ENCODE measurements around the gene HAL.
A peak's percentile ranks its signal among the peaks of the same experiment; 100 is the strongest.

The HAL gene, protein sequence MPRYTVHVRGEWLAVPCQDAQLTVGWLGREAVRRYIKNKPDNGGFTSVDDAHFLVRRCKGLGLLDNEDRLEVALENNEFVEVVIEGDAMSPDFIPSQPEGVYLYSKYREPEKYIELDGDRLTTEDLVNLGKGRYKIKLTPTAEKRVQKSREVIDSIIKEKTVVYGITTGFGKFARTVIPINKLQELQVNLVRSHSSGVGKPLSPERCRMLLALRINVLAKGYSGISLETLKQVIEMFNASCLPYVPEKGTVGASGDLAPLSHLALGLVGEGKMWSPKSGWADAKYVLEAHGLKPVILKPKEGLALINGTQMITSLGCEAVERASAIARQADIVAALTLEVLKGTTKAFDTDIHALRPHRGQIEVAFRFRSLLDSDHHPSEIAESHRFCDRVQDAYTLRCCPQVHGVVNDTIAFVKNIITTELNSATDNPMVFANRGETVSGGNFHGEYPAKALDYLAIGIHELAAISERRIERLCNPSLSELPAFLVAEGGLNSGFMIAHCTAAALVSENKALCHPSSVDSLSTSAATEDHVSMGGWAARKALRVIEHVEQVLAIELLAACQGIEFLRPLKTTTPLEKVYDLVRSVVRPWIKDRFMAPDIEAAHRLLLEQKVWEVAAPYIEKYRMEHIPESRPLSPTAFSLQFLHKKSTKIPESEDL

DNA sequence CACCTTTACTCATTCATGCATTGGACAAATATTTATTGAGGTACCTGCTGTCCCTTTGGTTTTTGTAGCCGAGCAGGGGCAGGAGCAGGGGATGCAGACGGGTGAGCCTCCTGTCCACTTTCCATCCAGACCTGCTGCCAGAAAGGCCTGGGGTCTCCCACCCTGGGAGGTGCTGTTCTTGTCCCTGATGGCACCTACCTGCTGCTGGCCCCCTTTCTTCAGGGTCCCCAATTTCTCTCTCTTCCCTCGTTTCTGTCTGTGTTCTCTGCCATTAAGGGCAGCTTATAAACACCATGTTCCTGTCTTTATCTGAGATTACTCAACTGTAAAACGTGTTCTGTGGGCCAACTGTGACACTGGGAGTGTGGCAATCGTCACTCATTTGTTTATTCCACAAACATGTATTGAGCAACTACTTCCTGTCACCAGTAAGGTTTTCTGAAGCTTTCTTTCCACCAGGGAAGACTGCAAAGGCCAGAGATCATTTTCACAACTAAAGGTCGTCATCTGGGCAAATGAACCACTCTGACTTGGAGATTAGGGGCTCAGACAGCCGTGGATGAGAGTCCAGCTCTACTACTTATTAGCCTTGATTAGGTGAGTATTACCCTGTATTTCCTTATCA is at the start of gene HAL:
Gene HAL (minus strand): TSS at position 311 of the 625 bp plus-strand sequence. CDS start 434 bp downstream, outside the sequence.
- DNase-seq = no peak

DNA sequence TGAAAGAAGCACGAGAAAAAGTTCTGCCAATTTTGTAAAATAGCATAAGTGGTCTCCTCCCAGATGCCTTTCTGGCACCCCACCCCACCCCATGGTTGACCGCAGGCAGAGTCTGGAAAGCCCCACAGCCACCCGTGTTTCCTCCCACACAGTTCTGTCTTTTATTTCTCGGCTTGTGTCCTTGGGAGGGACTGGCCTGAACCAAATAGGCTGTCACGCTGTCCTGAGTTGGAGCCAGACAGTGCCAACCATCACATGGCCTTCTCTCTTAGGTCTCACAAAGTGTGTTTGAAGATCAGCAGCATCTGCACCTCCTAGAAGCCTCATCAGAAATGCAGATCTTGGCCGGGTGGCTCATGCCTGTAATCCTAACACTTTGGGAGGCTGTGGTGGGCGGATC is 49.4 kb upstream of the HAL start:
- DNase-seq = no peak

DNA sequence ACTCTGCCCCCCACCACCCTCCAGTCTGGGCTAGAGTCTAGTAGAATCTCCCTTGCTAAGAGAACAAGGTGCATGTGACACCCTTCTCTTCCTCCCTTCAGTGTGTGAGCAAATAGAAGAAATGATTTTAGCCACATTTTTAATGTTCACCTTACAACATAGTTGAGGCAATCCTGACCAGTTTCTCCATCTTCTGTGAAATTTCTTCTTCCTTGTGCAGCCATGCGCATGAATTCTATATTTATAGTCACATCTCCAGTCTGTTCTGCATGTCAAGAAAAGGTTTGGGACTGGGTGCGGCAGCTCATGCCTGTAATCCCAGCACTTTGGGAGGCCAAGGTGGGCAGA is 48.8 kb upstream of the HAL start:
- no peak for DNase-seq

DNA sequence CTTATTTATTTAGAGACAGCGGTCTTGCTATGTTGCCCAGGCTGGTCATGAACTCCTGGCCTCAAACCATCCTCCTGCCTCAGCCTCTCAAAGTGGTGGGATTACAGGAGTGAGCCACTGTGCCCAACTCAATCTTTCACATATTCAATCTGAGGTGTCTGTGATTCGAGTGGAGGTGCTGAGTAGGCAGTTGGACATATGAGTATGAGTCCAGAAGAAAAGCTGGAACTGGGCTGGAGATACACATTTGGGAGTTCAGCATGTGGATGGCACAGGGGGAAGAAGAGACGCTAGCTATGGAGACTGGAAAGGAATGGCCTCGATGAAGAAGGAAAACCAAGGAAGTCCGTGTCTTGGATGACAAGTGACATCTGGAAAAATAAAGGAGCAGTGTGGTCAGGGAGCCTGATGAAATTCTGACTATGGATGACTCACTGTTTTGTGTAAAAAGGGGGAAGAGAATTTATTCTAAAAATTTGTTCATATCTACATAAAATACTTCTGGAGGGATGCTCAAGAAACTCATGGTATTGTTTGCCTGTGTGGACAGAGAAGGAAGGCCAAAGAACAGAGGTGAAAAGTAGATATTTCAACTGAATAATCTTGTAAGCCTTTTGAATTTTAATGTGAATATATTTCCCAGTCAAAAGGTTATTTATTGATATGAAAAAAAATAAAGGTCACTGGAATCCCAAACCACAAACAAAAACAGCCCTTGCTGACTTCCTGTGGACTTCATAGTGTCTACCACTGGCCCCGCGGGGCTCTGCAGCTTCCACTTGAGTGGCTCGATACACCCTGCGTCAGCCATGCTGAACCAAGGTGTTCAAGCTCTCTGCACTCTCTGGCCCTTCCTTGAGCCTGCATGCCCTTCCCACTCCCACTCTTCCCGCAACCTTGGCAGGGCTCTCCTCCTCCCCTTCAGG is 48.1 kb upstream of the HAL start:
- no peak for DNase-seq

DNA sequence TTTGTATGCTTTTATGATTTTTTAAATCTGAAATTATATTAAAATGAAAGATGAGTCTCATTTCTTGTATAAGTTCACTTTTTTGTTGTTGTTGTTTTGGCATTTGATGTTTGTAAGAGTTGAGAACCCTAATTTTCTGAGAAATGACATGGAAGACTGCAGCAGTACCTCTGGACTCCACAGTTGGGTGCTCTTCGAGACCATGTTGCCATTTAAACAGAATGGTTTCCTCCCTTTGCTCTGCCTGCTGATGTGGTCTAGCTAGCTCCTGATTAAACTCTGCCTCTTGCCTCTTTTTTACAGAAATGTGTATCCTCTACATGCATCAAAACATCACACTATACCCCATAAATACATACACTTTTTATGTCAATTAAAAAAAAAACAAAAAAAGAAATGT is 45.0 kb upstream of the HAL start:
- DNase-seq = no peak

DNA sequence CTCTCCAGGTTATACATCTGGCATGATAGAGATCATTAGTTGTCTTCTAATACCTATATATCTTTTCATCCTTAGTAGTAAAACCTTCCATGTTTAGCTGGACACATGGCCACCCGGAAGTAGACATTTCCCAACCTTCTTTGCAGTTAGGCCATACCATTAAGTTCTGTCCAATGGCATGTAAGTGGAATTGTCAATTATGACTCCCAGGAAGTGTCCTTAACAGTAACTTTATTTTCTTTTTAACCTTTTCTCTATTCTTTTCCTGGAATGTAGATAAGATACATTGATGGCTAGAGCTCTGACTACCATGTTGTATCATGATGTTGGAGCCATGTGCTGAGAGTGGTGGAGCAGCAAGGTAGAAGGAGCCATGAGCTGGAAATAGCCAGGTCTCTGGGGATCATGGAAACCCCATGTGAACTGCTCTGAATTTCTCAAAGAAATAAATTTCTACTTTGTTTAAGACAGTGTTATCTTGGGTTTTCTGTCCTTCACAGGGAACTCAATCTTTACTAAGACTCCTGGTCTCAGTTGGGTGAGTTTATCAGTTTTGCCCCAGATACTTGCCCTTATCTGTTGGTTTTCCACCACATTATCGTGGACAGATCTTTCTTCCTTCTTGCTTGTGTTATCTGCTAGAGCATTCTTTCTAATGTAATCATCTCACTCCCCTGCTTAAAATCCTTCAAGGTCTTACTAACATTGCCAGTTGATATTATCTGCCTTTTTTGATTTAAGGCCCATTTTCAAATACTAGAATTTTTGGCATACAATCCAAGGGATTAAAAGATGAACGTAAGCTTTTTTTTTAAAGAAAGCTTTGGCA is 44.4 kb upstream of the HAL start:
- no peak for DNase-seq

DNA sequence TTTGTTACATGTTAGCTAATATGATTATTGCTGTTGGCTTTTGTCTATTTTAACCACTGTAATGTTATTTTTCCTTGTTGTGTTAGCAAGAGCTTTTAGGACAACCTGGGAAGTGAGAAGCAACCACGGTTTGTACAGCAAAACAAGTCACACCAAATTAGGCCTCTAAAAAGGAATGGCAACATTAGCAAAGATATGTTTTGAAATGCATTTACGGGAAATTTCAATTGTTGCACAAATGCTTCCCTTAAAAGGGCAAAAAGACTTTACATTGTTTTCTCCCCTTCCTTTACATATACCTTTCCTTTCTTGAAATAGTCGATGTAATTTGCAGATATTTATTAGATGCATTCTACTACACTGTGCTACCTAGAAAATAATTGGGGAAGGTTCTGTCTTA is 43.4 kb upstream of the HAL start:
- DNase-seq = no peak

DNA sequence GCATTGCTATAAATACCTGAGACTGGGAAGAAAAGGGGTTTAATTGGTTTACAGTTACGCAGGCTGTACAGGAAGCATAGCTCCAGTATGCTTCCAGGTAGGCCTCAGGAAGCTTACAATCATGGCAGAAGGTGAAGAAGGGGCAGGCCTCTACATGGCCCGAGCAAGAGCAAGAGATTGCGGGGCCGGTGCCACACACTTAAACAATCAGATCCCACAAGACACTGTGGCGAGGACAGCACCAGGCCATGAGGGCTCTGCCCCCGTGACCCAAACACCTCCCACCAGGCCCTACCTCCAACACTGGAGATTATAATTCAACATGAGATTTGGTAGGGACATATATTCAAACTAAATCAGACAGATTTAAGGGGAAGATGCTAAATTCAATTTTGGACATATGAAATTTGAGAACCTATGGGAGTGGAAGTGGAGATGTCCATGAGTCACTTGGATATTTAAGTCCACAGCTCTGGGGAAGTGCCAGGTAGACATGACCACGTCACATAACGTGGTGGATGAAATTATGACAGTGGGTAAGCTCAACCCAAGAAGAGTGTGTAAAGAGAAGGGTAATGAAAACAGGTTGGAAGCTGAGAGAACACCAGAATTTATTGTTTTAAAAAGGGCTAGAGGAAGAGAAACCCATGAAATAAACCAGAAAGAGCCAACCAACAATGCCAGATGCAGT is 40.8 kb upstream of the HAL start:
- DNase-seq = no peak

DNA sequence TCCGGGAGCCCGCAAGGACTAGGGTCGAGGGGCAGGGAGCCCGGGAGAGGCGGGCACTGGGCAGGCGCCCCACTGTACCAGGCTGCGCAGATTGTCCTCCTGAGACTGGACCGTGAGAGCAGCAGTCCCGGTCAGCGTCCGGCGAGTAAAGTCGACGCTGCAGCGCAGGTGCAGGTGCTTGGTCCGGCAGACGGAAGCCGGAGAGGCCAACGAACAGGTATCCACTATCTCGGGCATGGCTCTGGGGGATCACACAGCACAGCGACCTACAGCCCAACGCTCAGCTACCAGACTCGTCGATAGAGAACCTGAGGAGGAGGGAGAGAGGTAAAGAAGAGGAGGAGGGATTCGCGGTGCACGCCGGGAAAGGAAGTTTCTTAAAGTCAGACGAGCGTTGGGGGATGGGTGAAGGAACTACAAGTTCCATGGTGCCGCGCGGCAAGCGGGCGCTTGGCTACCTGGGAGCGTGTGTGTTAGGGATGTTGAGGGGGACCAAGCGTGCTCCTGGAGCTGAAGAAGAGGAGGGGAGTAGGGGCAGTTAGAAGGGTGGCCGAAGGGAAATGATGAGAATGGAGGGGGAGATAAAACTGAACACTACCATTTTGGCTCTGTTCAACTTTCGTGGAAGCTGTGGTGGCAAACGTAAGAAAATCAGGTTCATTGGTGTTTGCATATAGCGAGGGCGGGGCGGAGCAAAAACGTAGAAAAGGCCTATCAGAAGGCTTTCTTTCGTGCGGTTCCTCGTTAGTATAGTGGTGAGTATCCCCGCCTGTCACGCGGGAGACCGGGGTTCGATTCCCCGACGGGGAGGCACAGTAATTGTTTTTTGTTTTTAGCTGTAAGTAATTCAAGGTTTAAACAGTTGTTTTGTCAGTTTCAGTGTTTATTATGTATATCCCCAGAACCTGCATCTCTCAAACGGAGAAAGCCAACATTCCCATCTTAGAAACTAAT is 39.4 kb upstream of the HAL start, which contains the start of gene LTA4H:
Gene LTA4H (minus strand): TSS at position 305 of the 954 bp plus-strand sequence. CDS start 68 bp downstream, at position 237.
- peak; percentile 100 for DNase-seq

DNA sequence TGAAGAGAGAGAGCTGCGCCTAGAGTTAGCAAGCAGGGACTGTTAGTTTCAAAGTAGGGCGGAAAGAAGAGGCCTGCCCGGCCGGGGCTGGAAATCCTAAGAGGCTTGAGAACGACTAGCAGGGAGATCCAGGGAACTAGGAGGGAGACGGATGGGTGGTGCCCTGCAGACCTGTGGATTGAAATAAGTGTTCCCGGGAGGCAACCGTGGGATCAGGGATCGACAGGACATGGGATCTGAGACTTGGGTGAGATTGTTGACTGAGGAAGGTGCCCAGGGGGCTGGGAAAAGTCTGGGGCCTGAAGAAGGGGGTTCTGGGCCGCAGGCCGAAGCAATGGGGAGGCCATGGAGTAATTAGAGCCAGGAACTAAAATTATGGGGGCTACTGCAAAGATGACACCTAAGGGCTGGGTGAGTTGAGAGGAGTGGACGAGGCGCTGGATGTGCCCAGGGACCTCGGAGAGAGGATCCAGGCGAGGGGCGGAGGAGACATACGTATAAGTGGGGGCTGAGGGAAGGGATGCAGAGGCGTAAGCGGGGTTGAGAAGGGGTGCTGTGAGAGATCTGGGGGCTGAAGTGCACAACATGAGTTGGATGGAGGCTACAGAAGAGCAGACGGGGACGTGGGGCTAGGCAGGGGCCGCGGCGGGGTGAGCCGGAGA is 38.6 kb upstream of the HAL start:
- DNase-seq = peak; percentile 76

DNA sequence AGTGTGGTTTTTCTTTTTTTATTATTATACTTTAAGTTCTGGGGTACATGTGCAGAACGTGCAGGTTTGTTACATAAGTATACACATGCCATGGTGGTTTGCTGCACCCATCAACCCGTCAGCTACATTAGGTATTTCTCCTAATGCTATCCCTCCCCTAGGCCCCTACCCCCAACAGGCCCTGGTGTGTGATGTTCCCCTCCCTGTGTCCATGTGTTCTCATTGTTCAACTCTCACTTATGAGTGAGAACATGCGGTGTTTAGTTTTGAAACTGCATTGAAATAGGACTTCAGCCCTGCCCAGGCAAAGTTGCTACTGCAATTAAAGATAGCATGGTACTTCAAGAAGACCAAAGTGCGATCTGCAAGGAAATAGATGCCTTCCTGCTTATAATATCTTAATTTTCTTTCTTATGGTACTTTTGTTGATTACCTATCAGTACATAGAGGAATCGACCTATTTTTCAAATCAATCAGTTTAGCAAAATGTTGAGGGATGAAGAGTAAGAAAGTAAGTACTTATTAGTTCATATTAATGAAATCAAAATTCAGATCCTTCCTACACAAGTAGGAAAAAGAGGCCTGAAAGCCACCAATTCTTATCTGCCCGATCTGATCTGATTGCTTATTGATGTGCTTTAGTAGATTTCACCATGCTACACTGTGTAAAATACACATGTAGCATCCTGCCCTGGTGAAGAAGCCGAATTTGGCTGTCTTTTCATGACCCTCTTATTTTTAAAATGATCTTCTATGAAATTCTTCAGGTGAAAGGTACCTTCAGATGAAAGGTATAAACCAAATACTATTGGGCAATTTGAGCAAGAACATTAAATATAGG is 37.6 kb upstream of the HAL start:
- DNase-seq = peak; percentile 8

DNA sequence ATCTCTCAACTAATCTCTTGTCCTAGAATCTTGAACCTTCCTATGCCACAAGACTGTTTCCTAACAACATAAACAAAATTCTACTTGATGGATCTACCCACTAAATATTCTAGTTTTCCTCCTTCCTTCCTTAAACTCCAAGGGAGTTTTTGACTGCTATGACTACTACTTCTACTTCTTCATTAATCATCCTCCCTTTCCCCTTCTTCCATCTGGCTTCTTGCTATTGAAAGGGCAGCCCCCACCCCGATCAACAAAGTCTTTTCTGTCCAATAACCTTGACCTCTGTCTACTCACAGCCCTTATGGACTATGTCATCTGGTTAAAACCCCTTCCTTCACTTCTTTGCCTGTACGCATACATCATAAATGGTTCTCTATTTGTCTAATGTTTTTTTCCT is 33.7 kb upstream of the HAL start:
- no peak for DNase-seq

DNA sequence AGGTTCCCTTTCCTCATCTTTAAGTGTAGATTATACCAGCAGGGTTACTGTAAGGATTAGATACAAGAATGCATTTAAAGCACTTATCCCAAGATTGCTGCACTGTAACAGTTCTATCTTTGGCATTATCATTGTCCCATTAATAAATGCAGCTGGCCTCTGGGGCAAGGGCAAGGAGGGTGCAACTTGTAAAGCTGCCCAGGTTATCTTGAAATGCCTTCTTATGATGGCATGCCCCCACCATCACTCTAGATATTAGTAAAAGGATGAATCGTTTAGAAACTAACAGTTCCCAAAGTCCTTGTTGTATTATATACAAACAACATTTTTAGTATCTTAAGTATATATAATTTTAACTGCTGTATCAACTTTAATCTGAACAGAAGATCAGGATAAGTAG is 32.4 kb upstream of the HAL start:
- DNase-seq = no peak

DNA sequence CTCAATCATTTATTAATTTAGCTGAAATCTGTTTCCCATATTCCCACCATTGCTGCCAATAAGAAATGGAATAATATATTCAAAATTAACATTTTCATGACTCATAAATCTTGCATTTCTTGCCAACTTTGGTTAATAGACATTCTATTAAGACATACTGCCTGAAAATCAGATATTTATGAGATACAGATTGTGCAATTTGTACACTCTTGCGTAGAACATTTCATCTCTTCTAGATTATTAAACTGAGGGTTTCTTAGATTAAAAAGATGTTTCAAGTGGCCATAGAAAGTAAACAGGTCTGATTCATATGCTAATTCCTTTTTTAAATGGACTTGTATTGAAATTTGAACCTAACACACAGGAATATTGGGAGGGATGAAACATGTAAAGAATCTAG is 30.2 kb upstream of the HAL start:
- DNase-seq = no peak

DNA sequence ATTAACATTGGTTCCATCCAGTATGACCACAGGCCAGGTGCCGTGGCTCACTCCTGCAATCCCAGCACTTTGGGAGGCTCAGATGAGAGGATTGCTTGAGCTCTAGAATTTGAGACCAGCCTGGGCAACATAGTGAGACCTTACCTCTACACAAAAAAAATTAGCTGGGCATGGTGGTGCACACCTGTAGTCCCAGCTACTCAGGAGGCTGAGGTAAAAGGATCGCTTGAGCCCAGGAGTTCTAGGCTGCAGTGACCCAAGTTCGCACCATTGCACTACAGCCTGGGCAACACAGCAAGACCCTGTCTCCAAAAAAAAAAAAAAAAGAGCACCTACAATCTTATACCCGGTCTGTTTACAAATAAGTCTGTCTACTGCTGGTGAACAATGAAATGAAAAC is 29.4 kb upstream of the HAL start:
- DNase-seq = no peak

DNA sequence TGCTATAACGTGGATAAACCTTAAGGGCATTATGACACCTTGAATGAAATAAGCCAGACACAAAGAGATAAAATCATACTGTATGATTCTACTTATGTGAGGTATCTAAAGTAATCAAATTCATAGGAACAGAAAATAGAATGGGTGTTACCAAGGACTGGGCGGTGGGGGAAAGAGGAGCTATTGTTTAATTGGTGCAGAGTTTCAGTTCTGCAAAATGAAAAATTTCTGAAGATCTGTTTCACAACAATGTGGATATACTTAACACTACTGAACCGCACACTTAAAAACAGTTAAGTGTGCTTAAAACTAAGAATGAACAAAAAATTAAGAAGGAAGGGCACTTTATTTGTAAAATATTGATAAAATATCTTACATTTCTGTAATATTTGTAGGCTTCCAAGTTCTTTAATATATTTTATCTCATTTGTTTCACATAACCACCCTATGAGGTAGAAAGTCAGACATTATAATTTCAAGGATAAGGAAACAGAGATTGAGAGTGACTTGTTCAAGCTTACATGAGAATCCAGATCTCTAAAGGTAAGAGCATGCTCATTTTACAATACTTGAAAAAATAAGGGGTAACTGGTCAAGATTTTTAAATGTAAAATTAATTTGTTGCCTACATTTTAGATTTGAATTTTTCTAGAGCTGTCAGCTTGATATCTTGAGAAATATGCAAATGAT is 24.3 kb upstream of the HAL start:
- no peak for DNase-seq

DNA sequence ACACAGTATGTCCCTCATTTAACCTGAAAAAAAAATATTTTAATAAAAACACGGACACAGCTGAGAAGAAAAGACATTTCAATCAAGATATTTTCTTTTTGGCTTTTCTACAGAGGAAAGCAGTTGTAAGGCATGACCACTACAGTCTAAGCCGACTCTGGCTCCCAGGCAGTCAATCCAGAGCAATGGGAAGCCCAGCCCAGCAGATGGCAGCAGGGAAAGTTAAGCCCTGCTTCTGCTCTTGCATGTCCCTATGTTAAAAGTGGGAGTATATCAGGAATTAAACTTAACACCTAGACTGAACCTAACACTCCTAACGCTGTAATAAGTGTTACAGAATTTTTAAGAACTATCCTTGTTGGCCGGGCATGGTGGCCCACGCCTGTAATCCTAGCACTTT is 19.5 kb upstream of the HAL start:
- DNase-seq = peak; percentile 17
